NCI-H2227 (cell line): ENCODE results near the gene DHX40.
"Not testable (repeated sequence)": the region's sequence is repeated elsewhere in the genome, so short reads cannot be mapped to it uniquely, and the experiment has no call there.

Experiments used
- DNase-seq: peaks from one replicate; lab custom pipeline; 2025; ENCODE audit not compliant: unreplicated experiment; lab: John Stamatoyannopoulos, UW

The DHX40 gene

GRCh38 chr17:59565171-59565958, at the start of gene DHX40:
Gene DHX40 (plus strand): TSS chr17:59565610. CDS start chr17:59565672, 62 bp downstream.
- peak; percentile 97 for DNase-seq

GRCh38 chr17:59516451-59516850, 49.0 kb upstream of the DHX40 start:
- no peak for DNase-seq

GRCh38 chr17:59519132-59519531, 46.3 kb upstream of the DHX40 start:
- DNase-seq = no peak

GRCh38 chr17:59520251-59520650, 45.2 kb upstream of the DHX40 start:
- no peak for DNase-seq

GRCh38 chr17:59521465-59522126, 43.8 kb upstream of the DHX40 start:
- DNase-seq = peak; percentile 61

- DNase-seq = not testable (repeated sequence)
Observed at GRCh38 chr17:59524930-59525329, 40.5 kb upstream of the DHX40 start.

GRCh38 chr17:59525668-59526067, 39.7 kb upstream of the DHX40 start:
- DNase-seq = no peak

GRCh38 chr17:59526451-59526850, 39.0 kb upstream of the DHX40 start:
- DNase-seq = no peak

GRCh38 chr17:59527325-59527917, 38.0 kb upstream of the DHX40 start:
- DNase-seq = no peak

GRCh38 chr17:59527931-59528330, 37.5 kb upstream of the DHX40 start:
- no peak for DNase-seq

- DNase-seq = no peak
Observed at GRCh38 chr17:59530531-59530930, 34.9 kb upstream of the DHX40 start.

GRCh38 chr17:59533694-59534093, 31.7 kb upstream of the DHX40 start:
- DNase-seq = no peak

GRCh38 chr17:59534583-59534982, 30.8 kb upstream of the DHX40 start:
- no peak for DNase-seq

- no peak for DNase-seq
Observed at GRCh38 chr17:59538195-59538909, 27.1 kb upstream of the DHX40 start.

GRCh38 chr17:59542960-59543635, 22.3 kb upstream of the DHX40 start:
- DNase-seq = no peak

- DNase-seq = no peak
Observed at GRCh38 chr17:59545942-59546341, 19.5 kb upstream of the DHX40 start.

GRCh38 chr17:59547131-59547915, 18.1 kb upstream of the DHX40 start:
- peak; percentile 13 for DNase-seq

- not testable (repeated sequence) for DNase-seq
Observed at GRCh38 chr17:59548985-59549384, 16.4 kb upstream of the DHX40 start.

- no peak for DNase-seq
Observed at GRCh38 chr17:59550703-59551102, 14.7 kb upstream of the DHX40 start.

GRCh38 chr17:59558039-59558438, 7.4 kb upstream of the DHX40 start:
- DNase-seq = no peak
